PFSK-1 (cell line): Measurements from ENCODE around the gene INTS2.

Experiments
- POLR2AphosphoS5 ChIP-seq: IDR thresholded peaks from 2 replicates; pipeline ENCODE4 v1.6.1; 2012; ENCODE audit warnings: low read depth, mild to moderate bottlenecking, control low read depth, low read length, moderate library complexity
- TAF1 ChIP-seq: IDR thresholded peaks from 2 replicates; pipeline ENCODE4 v1.6.1; 2012; ENCODE audit warnings: low read length, control low read depth, borderline replicate concordance; ENCODE audit not compliant: insufficient read depth
- TF ChIP-seq, protein P1 (sequence below), 2 experiments: IDR thresholded peaks; 2 replicates each; pipeline versions ENCODE4 v1.6.1 to v1.8.0; 2011 to 2012; ENCODE audit warnings: low read depth in 2 of 2, low read length in 2 of 2, control low read depth in 1 of 2, inconsistent platforms in 1 of 2, mild to moderate bottlenecking in 1 of 2, moderate library complexity in 1 of 2; ENCODE audit not compliant: insufficient read depth in 1 of 2

DNA sequence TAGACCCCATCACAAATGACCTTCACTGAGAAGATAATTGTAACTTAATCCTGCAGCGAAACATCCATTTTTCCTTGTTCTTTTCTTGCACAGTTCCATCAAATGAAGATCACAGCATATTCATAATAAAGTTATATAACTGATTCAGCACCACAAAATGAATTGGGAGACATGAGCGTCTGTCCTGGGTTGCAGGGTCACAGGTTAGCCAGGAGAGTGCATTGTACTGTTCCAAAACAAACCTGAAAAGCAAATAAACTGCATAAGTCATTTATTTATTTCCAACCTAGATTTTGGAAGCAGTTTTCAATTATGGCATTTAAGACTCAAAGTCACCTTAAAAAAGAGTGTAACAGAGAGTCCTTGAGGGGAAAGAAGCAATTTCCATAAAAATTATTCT, 18.6 kb upstream of the INTS2 start:
- TF ChIP-seq TAF1 = no peak
- TF ChIP-seq, protein P1, sequence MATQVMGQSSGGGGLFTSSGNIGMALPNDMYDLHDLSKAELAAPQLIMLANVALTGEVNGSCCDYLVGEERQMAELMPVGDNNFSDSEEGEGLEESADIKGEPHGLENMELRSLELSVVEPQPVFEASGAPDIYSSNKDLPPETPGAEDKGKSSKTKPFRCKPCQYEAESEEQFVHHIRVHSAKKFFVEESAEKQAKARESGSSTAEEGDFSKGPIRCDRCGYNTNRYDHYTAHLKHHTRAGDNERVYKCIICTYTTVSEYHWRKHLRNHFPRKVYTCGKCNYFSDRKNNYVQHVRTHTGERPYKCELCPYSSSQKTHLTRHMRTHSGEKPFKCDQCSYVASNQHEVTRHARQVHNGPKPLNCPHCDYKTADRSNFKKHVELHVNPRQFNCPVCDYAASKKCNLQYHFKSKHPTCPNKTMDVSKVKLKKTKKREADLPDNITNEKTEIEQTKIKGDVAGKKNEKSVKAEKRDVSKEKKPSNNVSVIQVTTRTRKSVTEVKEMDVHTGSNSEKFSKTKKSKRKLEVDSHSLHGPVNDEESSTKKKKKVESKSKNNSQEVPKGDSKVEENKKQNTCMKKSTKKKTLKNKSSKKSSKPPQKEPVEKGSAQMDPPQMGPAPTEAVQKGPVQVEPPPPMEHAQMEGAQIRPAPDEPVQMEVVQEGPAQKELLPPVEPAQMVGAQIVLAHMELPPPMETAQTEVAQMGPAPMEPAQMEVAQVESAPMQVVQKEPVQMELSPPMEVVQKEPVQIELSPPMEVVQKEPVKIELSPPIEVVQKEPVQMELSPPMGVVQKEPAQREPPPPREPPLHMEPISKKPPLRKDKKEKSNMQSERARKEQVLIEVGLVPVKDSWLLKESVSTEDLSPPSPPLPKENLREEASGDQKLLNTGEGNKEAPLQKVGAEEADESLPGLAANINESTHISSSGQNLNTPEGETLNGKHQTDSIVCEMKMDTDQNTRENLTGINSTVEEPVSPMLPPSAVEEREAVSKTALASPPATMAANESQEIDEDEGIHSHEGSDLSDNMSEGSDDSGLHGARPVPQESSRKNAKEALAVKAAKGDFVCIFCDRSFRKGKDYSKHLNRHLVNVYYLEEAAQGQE (IDR thresholded peaks at IDR 0.05; ENCODE audit: insufficient read depth in 1 of 2, low read depth in 2 of 2, low read length in 2 of 2) = no peak
- no peak for TF ChIP-seq POLR2AphosphoS5
